Measurements from ENCODE around the gene ALK. TPM values are rescaled to one million over a fixed set of nuclear protein-coding genes. Genes with fewer than 3 reads are reported as not detected.
A peak's percentile ranks its signal among the peaks of the same experiment; 100 is the strongest.

ALK gene
- total RNA-seq, 1 donor from 2014 or later, result not detected

DNA sequence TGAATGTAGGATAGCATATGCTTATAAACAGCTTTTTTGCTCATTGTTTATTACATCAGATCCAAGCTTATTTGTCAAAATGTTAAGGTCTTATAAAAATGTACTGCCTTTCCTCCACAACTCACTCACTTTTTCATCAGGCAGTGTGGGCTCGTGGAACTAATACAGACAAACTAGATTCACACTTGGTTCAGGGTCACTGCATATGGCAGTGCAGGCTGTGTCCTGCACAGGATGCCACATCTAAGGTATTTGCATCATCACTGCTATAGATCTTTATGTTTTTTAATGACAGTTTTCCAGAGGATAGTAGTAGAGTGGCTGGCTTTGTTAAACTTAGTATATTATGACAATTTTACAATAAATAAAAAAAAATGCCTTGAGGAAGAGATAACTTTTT is 425.2 kb downstream of the ALK start:
- FAIRE-seq (no peak), DNase-seq (ENCODE audit: low read depth) (no peak)
- Histone ChIP-seq H3K36me3 (ENCODE audit: control insufficient read depth, insufficient read depth, low read length) (no peaks in the 10 kb centered on the region), H3K4me3 (ENCODE audit: low read depth, low read length) (no peak overlapping the region), H3K27me3 (ENCODE audit: control insufficient read depth, insufficient read depth, low read length) (no peaks in the 10 kb centered on the region)
- TF ChIP-seq, protein P1, sequence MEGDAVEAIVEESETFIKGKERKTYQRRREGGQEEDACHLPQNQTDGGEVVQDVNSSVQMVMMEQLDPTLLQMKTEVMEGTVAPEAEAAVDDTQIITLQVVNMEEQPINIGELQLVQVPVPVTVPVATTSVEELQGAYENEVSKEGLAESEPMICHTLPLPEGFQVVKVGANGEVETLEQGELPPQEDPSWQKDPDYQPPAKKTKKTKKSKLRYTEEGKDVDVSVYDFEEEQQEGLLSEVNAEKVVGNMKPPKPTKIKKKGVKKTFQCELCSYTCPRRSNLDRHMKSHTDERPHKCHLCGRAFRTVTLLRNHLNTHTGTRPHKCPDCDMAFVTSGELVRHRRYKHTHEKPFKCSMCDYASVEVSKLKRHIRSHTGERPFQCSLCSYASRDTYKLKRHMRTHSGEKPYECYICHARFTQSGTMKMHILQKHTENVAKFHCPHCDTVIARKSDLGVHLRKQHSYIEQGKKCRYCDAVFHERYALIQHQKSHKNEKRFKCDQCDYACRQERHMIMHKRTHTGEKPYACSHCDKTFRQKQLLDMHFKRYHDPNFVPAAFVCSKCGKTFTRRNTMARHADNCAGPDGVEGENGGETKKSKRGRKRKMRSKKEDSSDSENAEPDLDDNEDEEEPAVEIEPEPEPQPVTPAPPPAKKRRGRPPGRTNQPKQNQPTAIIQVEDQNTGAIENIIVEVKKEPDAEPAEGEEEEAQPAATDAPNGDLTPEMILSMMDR (IDR thresholded peaks at IDR 0.05; ENCODE audit: insufficient read depth, low read length, severe bottlenecking), result no peak

DNA sequence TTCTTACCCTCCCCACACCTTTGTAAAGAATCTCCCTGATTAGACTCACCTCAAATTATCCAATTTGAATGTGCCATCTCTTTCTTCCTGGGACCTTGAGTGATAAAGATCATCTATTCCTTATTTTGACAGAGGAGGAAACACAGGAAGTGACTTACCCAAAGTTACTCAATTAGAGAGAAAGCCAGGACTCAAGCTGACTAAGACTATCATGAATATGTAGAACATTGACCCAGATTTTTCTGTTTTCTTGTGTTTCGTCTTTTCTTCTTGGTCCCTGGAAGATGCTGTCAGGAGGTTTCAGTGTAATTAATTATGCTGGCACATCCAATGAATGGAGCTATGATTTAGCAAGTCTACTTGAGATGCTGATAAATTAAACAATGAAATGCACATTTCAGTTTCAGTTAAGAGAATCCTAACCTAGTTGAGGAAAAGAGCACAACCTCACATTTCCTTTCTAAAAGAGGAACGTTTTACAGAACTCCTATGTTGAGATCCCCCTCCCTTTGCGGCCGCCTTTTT is 425.8 kb downstream of the ALK start:
- H3K27me3 ChIP-seq (ENCODE audit: control insufficient read depth, insufficient read depth, low read length), result no peaks in the 10 kb centered on the region
- DNase-seq (ENCODE audit: low read depth) (peak; percentile 10), FAIRE-seq (no peak)
- no peak overlapping the region for H3K4me3 ChIP-seq (ENCODE audit: low read depth, low read length)
- TF ChIP-seq, protein P1 (IDR thresholded peaks at IDR 0.05; ENCODE audit: insufficient read depth, low read length, severe bottlenecking), result no peak
- H3K36me3 ChIP-seq (ENCODE audit: control insufficient read depth, insufficient read depth, low read length), result no peaks in the 10 kb centered on the region

DNA sequence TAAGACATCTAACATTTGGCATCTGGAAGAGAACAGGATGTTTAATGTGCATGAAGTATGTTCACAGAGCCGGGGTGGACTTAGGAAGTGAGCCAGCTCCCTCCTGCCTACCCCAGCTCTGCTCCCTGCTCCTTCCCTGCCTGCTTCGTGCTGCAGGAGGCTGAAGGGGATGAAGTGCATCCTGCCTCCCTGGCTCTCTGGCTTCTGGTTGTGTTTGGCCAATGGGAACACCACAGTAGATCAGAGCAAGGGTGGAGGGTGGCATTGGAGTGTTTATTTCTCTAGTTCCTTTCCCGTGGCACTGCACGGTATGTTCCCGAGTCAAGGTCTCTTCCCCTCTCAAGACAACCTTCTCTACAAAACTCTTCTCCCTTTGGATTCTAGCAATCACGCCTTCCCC is 426.3 kb downstream of the ALK start:
- no peak for FAIRE-seq
- Histone ChIP-seq H3K36me3 (ENCODE audit: control insufficient read depth, insufficient read depth, low read length) (no peaks in the 10 kb centered on the region), H3K4me3 (ENCODE audit: low read depth, low read length) (no peak overlapping the region), H3K27me3 (ENCODE audit: control insufficient read depth, insufficient read depth, low read length) (no peaks in the 10 kb centered on the region)
- TF ChIP-seq, protein P1 (IDR thresholded peaks at IDR 0.05; ENCODE audit: insufficient read depth, low read length, severe bottlenecking), result no peak
- DNase-seq (ENCODE audit: low read depth), result no peak

DNA sequence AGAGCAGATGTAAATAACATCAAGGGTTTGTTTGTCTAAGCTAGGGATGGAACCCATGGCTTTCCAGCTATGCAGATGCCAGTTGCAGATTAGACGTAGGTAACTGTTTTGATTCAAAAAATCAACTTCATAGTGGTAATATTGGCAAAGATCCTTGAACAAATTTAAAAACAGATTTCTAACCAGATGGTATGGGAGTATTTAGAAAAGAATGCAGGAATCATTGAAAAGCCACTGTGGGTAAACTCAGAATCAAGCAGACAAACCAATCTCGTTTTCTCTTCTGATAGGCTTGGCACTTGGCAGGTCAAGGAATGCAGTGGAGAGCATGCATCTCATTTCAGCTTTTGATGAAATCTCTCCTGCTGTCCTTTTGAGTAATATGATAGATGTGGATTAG is 428.7 kb downstream of the ALK start:
- no peak overlapping the region for H3K4me3 ChIP-seq (ENCODE audit: low read depth, low read length)
- no peak for FAIRE-seq

DNA sequence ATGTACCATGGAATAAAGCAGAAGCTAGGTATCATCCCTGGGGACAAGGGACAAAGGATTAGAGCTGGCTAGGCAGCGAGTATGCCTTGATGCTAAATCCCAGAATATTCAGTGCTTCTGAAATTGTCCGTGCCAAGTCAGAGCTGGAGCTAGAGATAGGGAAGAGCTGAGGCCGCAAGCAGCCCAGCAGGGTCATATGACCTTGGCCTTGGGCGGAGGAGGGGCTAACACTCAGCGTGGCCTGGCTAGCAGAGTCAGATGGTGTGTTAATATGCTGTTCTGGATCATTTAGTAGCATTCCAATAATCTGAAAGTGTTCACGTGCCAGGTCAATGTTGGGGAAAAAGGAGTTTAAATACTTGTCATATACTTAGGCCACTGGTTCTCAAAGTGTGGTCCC is 431.3 kb downstream of the ALK start:
- TF ChIP-seq, protein P1 (IDR thresholded peaks at IDR 0.05; ENCODE audit: insufficient read depth, low read length, severe bottlenecking), result no peak
- FAIRE-seq (no peak), DNase-seq (ENCODE audit: low read depth) (no peak)
- H3K36me3 ChIP-seq (ENCODE audit: control insufficient read depth, insufficient read depth, low read length), result no peaks in the 10 kb centered on the region
- no peaks in the 10 kb centered on the region for H3K27me3 ChIP-seq (ENCODE audit: control insufficient read depth, insufficient read depth, low read length)
- no peak overlapping the region for H3K4me3 ChIP-seq (ENCODE audit: low read depth, low read length)

More for the DNA sequence above, 428.7 kb downstream of the ALK start:
- TF ChIP-seq, protein P1 (IDR thresholded peaks at IDR 0.05; ENCODE audit: insufficient read depth, low read length, severe bottlenecking), result no peak
- no peak for DNase-seq (ENCODE audit: low read depth)
- H3K36me3 ChIP-seq (ENCODE audit: control insufficient read depth, insufficient read depth, low read length), result no peaks in the 10 kb centered on the region
- H3K27me3 ChIP-seq (ENCODE audit: control insufficient read depth, insufficient read depth, low read length), result no peaks in the 10 kb centered on the region

DNA sequence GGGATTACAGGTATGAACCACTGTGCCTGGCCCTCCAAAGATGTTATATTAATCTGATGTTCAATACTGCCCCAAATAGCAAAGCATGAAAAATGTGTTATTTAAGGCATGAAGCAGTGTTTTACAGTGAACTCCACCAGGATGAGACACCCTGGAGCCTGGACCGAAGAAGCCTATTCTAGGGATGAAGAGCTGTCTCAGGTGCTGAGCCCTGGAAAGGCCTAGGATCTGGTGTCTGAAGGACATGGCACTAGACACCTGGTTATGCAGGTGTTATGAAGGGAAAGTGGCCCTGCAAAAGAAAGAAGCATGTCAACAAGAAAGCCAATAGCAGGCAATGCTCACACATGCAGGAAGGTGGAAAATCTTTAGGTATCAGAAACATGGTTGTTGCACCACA is 431.8 kb downstream of the ALK start:
- TF ChIP-seq, protein P1 (IDR thresholded peaks at IDR 0.05; ENCODE audit: insufficient read depth, low read length, severe bottlenecking), result no peak
- Histone ChIP-seq H3K4me3 (ENCODE audit: low read depth, low read length) (no peak overlapping the region), H3K27me3 (ENCODE audit: control insufficient read depth, insufficient read depth, low read length) (no peaks in the 10 kb centered on the region), H3K36me3 (ENCODE audit: control insufficient read depth, insufficient read depth, low read length) (no peaks in the 10 kb centered on the region)
- no peak for DNase-seq (ENCODE audit: low read depth)
- no peak for FAIRE-seq
